WTC11 (cell line): Measurements from ENCODE around the gene FOXJ3.

Source experiments
- CREB1 ChIP-seq: sonication (generic); formaldehyde crosslinking; IDR thresholded peaks from 2 replicates; pipeline ENCODE4 v1.8.0; 2023; ENCODE audit warnings: mild to moderate bottlenecking, missing genetic modification reagents
- CREM ChIP-seq: sonication (generic); formaldehyde crosslinking; IDR thresholded peaks from 2 replicates; pipeline ENCODE4 v1.8.1; 2022; ENCODE audit warnings: mild to moderate bottlenecking, missing genetic modification reagents, moderate library complexity
- JUN ChIP-seq: sonication (generic); formaldehyde crosslinking; IDR thresholded peaks from 2 replicates; pipeline ENCODE4 v1.8.0; 2023; ENCODE audit warnings: mild to moderate bottlenecking, missing genetic modification reagents
- NFYB ChIP-seq: sonication (generic); formaldehyde crosslinking; conservative IDR thresholded peaks from 2 replicates; pipeline ENCODE4 v1.8.0; 2022; ENCODE audit warnings: low read depth, missing genetic modification reagents
- NR1H2 ChIP-seq: sonication (generic); formaldehyde crosslinking; IDR thresholded peaks from 2 replicates; pipeline ENCODE4 v1.9.0; 2021; ENCODE audit warnings: mild to moderate bottlenecking, moderate library complexity, missing genetic modification reagents
- NR2C2 ChIP-seq: sonication (generic); formaldehyde crosslinking; IDR thresholded peaks from 2 replicates; pipeline ENCODE4 v1.8.0; 2022; ENCODE audit warnings: mild to moderate bottlenecking, missing genetic modification reagents
- TEAD1 ChIP-seq: sonication (generic); formaldehyde crosslinking; IDR thresholded peaks from 2 replicates; pipeline ENCODE4 v1.8.0; 2022; ENCODE audit warnings: mild to moderate bottlenecking, missing genetic modification reagents
- ZBTB21 ChIP-seq: sonication (generic); formaldehyde crosslinking; IDR thresholded peaks from 2 replicates; pipeline ENCODE4 v1.8.1; 2023; ENCODE audit warnings: mild to moderate bottlenecking, missing genetic modification reagents, borderline replicate concordance
- TF ChIP-seq, protein P1 (sequence below): fragments of 200-600 bp; IDR thresholded peaks from 2 replicates; pipeline ENCODE4 v1.8.0; 2022; ENCODE audit warnings: antibody characterized with exemption
- TF ChIP-seq, protein P2 (sequence below): sonication (generic); formaldehyde crosslinking; IDR thresholded peaks from 2 replicates; pipeline ENCODE4 v1.8.0; 2022; ENCODE audit warnings: mild to moderate bottlenecking, missing genetic modification reagents
- TF ChIP-seq, protein P3 (sequence below): sonication (generic); formaldehyde crosslinking; IDR thresholded peaks from 2 replicates; pipeline ENCODE4 v1.8.0; 2022; ENCODE audit warnings: mild to moderate bottlenecking, missing genetic modification reagents

DNA sequence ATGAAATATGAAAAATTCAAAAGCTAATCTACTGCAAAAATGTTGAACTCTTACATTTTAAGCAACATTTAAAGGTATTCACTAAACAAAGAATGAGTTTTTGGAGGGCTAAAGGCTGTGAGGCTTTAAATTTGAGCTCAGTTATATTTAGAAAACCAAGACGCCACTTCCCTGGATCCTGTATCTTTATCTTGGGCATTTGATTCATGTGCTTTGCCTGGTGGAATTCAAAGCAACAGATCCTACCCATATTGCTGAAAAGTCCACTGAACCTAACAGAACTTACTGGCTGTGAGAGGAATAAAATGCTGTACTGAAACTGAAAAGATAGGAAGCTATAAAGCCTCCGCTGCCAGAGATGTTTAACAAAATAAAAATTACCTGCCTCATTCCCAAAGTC lies 14.3 kb downstream of the FOXJ3 start:
- no peak for TF ChIP-seq JUN (CRISPR knock-in tag)
- TF ChIP-seq NFYB (CRISPR knock-in tag), result no peak
- TF ChIP-seq, protein P1, sequence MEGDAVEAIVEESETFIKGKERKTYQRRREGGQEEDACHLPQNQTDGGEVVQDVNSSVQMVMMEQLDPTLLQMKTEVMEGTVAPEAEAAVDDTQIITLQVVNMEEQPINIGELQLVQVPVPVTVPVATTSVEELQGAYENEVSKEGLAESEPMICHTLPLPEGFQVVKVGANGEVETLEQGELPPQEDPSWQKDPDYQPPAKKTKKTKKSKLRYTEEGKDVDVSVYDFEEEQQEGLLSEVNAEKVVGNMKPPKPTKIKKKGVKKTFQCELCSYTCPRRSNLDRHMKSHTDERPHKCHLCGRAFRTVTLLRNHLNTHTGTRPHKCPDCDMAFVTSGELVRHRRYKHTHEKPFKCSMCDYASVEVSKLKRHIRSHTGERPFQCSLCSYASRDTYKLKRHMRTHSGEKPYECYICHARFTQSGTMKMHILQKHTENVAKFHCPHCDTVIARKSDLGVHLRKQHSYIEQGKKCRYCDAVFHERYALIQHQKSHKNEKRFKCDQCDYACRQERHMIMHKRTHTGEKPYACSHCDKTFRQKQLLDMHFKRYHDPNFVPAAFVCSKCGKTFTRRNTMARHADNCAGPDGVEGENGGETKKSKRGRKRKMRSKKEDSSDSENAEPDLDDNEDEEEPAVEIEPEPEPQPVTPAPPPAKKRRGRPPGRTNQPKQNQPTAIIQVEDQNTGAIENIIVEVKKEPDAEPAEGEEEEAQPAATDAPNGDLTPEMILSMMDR, result no peak
- no peak for TF ChIP-seq CREM
- TF ChIP-seq CREB1, result no peak
- TF ChIP-seq NR1H2, result no peak
- no peak for TF ChIP-seq NR2C2 (CRISPR knock-in tag)
- TF ChIP-seq, protein P2, sequence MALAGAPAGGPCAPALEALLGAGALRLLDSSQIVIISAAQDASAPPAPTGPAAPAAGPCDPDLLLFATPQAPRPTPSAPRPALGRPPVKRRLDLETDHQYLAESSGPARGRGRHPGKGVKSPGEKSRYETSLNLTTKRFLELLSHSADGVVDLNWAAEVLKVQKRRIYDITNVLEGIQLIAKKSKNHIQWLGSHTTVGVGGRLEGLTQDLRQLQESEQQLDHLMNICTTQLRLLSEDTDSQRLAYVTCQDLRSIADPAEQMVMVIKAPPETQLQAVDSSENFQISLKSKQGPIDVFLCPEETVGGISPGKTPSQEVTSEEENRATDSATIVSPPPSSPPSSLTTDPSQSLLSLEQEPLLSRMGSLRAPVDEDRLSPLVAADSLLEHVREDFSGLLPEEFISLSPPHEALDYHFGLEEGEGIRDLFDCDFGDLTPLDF, result no peak
- no peak for TF ChIP-seq ZBTB21 (CRISPR knock-in tag)
- TF ChIP-seq TEAD1 (CRISPR knock-in tag), result no peak
- TF ChIP-seq, protein P3, sequence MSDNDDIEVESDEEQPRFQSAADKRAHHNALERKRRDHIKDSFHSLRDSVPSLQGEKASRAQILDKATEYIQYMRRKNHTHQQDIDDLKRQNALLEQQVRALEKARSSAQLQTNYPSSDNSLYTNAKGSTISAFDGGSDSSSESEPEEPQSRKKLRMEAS (CRISPR knock-in tag), result no peak
